Keratinocyte (primary cell): ENCODE measurements around the gene OSBPL8. TPM values are rescaled to one million over a fixed set of nuclear protein-coding genes. Genes with fewer than 3 reads are reported as not detected.

Experiments used
- DNase-seq: peaks from one replicate; pipeline ENCODE4 v3.0.0-alpha.2; 2011; ENCODE audit warnings: low read depth, missing footprints, low spot score
- FAIRE-seq: peaks from 2 replicates; lab custom pipeline; 2011; peaks lifted over from hg19 to GRCh38; lab: Jason Lieb, UNC
- H2AFZ ChIP-seq: 2 replicates; pipeline ENCODE4 v1.6.0; 2012; ENCODE audit warnings: low read length, control low read depth, inconsistent platforms; ENCODE audit not compliant: control insufficient read depth
- H3K27ac ChIP-seq: 2 replicates; pipeline ENCODE4 v1.5.1; 2011; ENCODE audit warnings: low read length; ENCODE audit not compliant: control insufficient read depth, insufficient read depth
- H3K27me3 ChIP-seq: 3 replicates; pipeline ENCODE4 v1.6.0; 2011; ENCODE audit warnings: low read length; ENCODE audit not compliant: control insufficient read depth, insufficient read depth; ENCODE audit errors: extremely low read depth
- H3K36me3 ChIP-seq, 2 experiments: 2 replicates in 1 of 2; 3 replicates in 1 of 2; pipeline ENCODE4 v1.5.1; 2011; ENCODE audit warnings: low read length in 2 of 2, mild to moderate bottlenecking in 1 of 2; ENCODE audit not compliant: control insufficient read depth in 2 of 2, insufficient read depth in 2 of 2; ENCODE audit errors: extremely low read depth in 1 of 2
- H3K4me1 ChIP-seq: 3 replicates; pipeline ENCODE4 v1.5.1; 2011; ENCODE audit warnings: low read length; ENCODE audit not compliant: control insufficient read depth, insufficient read depth; ENCODE audit errors: extremely low read depth
- H3K4me2 ChIP-seq: 3 replicates; pipeline ENCODE4 v1.6.0; 2011; ENCODE audit warnings: low read depth, low read length; ENCODE audit not compliant: control insufficient read depth, insufficient read depth; ENCODE audit errors: extremely low read depth
- H3K4me3 ChIP-seq, 3 experiments: fragments of 200-600 bp in 1 of 3; sonication (generic) in 1 of 3; 2 replicates in 2 of 3; 3 replicates in 1 of 3; pipeline ENCODE4 v1.5.1; 2011 to 2016; ENCODE audit warnings: low read length in 3 of 3, mild to moderate bottlenecking in 3 of 3, control low read depth in 2 of 3, inconsistent platforms in 1 of 3, low read depth in 1 of 3, mixed read lengths in 1 of 3, mixed run types in 1 of 3, moderate library complexity in 1 of 3; ENCODE audit not compliant: control insufficient read depth in 2 of 3, insufficient read depth in 2 of 3; ENCODE audit errors: extremely low read depth in 1 of 3
- H3K79me2 ChIP-seq: 2 replicates; pipeline ENCODE4 v1.6.0; 2012; ENCODE audit warnings: low read length; ENCODE audit not compliant: control insufficient read depth, insufficient read depth
- H3K9ac ChIP-seq: 3 replicates; pipeline ENCODE4 v1.6.0; 2011; ENCODE audit warnings: low read length; ENCODE audit not compliant: control insufficient read depth, insufficient read depth; ENCODE audit errors: extremely low read depth
- H3K9me1 ChIP-seq: 3 replicates; pipeline ENCODE4 v1.6.0; 2011; ENCODE audit warnings: low read length; ENCODE audit not compliant: control insufficient read depth, insufficient read depth; ENCODE audit errors: extremely low read depth
- H3K9me3 ChIP-seq: 2 replicates; pipeline ENCODE4 v1.5.1; 2012; ENCODE audit warnings: low read depth, low read length; ENCODE audit not compliant: control insufficient read depth
- H4K20me1 ChIP-seq: 3 replicates; pipeline ENCODE4 v1.6.0; 2011; ENCODE audit warnings: low read length; ENCODE audit not compliant: control insufficient read depth, insufficient read depth; ENCODE audit errors: extremely low read depth
- EZH2 ChIP-seq: IDR thresholded peaks from one replicate; pipeline ENCODE4 v1.6.1; 2012; ENCODE audit warnings: inconsistent platforms, mild to moderate bottlenecking, low read length, moderate library complexity
- dilution Hi-C: fragments of 300-500 bp; cut with MboI; formaldehyde crosslinking; loops from one replicate; pipeline ENCODE4 v1.7.0; 2020; ENCODE audit warnings: low sequenced_read_pairs; ENCODE audit not compliant: extremely low pct_ligation_motif_present
- polyA plus RNA-seq, 5 experiments: library from polyadenylated mRNA; depleted of rRNA in 3 of 5; stranded (reverse) in 3 of 5; stranded (forward) in 1 of 5; unstranded in 1 of 5; fragments of >200 nt; gene quantifications; 1 replicate in 1 of 5; 2 replicates in 3 of 5; 3 replicates in 1 of 5; pipeline versions ENCODE4 v1.2.1 to v1.2.3, GENCODE V29; 2011 to 2012; ENCODE audit warnings: missing spikeins in 2 of 5, low read depth in 1 of 5, low replicate concordance in 1 of 5
- TF ChIP-seq, protein P1 (sequence below), 3 experiments: IDR thresholded peaks in 1 of 3; conservative IDR thresholded peaks in 1 of 3; optimal IDR thresholded peaks in 1 of 3; 2 replicates in 2 of 3; 3 replicates in 1 of 3; pipeline versions ENCODE3 to v1.5.1; 2011; ENCODE audit warnings: low read length in 3 of 3, mild to moderate bottlenecking in 3 of 3, moderate library complexity in 2 of 3, control low read depth in 1 of 3, inconsistent platforms in 1 of 3; ENCODE audit not compliant: insufficient read depth in 2 of 3; ENCODE audit errors: extremely low read depth in 1 of 3

Gene OSBPL8
- polyA plus RNA-seq, 1 donor (not counting 4 experiments of a cell fraction or from before 2014, with no cell fraction given), result 33.7 TPM

DNA sequence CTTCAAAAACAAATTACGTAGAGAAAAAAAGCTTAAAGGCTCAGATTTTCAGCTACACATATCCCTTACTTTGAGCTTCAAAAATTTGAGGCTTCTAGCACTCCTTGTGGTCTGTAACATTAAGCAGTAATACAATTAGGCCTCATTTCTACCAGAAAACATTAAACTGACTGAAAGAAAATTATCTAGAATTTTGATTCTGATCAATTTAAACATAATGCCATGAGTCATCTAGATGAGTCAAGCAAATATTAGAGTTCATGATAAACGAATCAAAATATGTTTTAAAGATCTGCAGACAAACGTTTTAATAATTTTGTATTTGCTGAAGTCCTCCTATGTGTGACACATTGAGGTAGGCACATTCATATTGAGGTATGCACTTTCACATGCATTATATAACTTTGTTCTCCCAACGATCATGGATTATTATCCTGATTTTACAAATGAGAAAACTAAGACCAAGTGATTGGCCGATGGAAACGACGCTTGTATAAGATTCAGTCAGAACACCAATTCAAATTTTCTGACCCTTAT, 4.3 kb downstream of the OSBPL8 start:
- no peaks in the 10 kb centered on the region for H3K9me1 ChIP-seq
- no peak for FAIRE-seq
- dilution Hi-C loops, result no loop called here
- H3K36me3 ChIP-seq, result no peaks in the 10 kb centered on the region
- H3K9ac ChIP-seq, result no peak overlapping the region
- H3K4me3 ChIP-seq, result no peak overlapping the region
- no peak overlapping the region for H3K4me2 ChIP-seq
- no peak overlapping the region for H3K27ac ChIP-seq
- H3K4me1 ChIP-seq, result peaks cover 12% of the 10 kb centered on the region
- no peaks in the 10 kb centered on the region for H4K20me1 ChIP-seq
- no peak for DNase-seq
- H3K27me3 ChIP-seq, result no peaks in the 10 kb centered on the region
- no peak overlapping the region for H2AFZ ChIP-seq
- no peaks in the 10 kb centered on the region for H3K9me3 ChIP-seq
- no peak for TF ChIP-seq EZH2
- TF ChIP-seq, protein P1, sequence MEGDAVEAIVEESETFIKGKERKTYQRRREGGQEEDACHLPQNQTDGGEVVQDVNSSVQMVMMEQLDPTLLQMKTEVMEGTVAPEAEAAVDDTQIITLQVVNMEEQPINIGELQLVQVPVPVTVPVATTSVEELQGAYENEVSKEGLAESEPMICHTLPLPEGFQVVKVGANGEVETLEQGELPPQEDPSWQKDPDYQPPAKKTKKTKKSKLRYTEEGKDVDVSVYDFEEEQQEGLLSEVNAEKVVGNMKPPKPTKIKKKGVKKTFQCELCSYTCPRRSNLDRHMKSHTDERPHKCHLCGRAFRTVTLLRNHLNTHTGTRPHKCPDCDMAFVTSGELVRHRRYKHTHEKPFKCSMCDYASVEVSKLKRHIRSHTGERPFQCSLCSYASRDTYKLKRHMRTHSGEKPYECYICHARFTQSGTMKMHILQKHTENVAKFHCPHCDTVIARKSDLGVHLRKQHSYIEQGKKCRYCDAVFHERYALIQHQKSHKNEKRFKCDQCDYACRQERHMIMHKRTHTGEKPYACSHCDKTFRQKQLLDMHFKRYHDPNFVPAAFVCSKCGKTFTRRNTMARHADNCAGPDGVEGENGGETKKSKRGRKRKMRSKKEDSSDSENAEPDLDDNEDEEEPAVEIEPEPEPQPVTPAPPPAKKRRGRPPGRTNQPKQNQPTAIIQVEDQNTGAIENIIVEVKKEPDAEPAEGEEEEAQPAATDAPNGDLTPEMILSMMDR (optimal IDR thresholded peaks at IDR 0.05 in 1 of 3, IDR thresholded peaks at IDR 0.05 in 1 of 3, conservative IDR thresholded peaks at IDR 0.05 in 1 of 3; ENCODE audit: extremely low read depth in 1 of 3, insufficient read depth in 2 of 3, low read length in 3 of 3), result no peak
- H3K79me2 ChIP-seq, result peaks cover 75% of the 10 kb centered on the region

DNA sequence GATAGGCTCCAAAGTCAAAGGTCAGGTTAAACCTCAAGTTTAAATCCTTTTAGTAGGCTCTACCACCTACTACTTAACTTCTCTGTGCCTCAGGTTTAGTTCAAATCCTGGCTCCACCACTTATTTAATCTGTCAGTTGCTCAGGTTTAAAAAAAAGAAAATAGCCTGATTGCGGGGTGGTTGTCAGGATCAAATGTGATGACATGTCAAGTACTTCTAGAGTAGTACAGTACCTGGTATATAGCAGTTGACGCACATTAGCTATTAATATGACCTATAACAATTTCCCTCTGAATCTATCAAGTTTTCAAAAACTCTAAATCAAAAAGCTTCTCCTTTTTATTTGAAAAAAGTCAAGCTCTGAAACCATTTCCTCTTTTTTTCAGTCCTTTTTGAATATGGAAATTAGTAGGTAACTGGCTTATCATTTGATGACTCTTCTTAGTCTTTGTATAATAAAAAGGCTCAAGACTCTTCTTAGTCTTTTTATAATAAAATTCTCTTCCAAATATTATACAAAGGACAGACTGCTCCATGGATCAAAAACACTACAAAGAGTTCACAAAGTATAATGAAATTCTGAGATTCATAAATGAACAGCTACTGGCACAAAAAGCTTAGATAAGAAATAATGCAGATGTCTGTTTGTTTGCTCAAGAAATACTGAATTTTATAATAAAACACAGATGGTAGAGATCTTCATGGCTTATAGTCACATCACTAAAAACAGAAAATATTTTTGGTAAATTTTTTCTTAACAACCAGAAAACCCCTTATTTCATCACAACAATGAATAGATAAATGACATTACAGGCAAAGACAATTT, 5.0 kb downstream of the OSBPL8 start:
- TF ChIP-seq, protein P1 (optimal IDR thresholded peaks at IDR 0.05 in 1 of 3, IDR thresholded peaks at IDR 0.05 in 1 of 3, conservative IDR thresholded peaks at IDR 0.05 in 1 of 3; ENCODE audit: extremely low read depth in 1 of 3, insufficient read depth in 2 of 3, low read length in 3 of 3), result no peak
- no peak for TF ChIP-seq EZH2
- Histone ChIP-seq H3K9me1 (no peaks in the 10 kb centered on the region), H3K27me3 (no peaks in the 10 kb centered on the region), H3K9me3 (no peaks in the 10 kb centered on the region), H3K79me2 (peaks cover 77% of the 10 kb centered on the region), H3K4me1 (peaks cover 7% of the 10 kb centered on the region), H3K36me3 (no peaks in the 10 kb centered on the region), H3K4me3 (no peak overlapping the region), H2AFZ (no peak overlapping the region), H4K20me1 (no peaks in the 10 kb centered on the region), H3K27ac (no peak overlapping the region), H3K4me2 (no peak overlapping the region), H3K9ac (no peak overlapping the region)
- FAIRE-seq (no peak), DNase-seq (no peak)
- dilution Hi-C loops, result no loop called here
